ENCODE data around the gene KCTD3. TPM values are rescaled to one million over a fixed set of nuclear protein-coding genes. Genes with fewer than 3 reads are reported as not detected.

The KCTD3 gene
- total and polyA plus RNA-seq, 2 donors (not counting 3 experiments of a cell fraction or from before 2014, with no cell fraction given) = 19.1 to 28.3 TPM

- Histone ChIP-seq H3K36me3 (ENCODE audit: control insufficient read depth in 2 of 2, extremely low read depth in 1 of 2, insufficient read depth in 2 of 2, low read length in 2 of 2) (no peaks in the 10 kb centered on the region), H3K4me3 (replicated peaks in 1 of 3; ENCODE audit: insufficient read depth in 1 of 3, low read depth in 1 of 3, low read length in 3 of 3) (no peak overlapping the region), H3K4me1 (ENCODE audit: control insufficient read depth, extremely low read depth, insufficient read depth, low read length) (no peaks in the 10 kb centered on the region), H3K4me2 (ENCODE audit: insufficient read depth, low read length) (no peak overlapping the region), H4K20me1 (replicated peaks; ENCODE audit: control insufficient read depth, extremely low read depth, insufficient read depth, low read length) (no peaks in the 10 kb centered on the region), H3K9ac (replicated peaks; ENCODE audit: extremely low read depth, insufficient read depth, low read length) (no peak overlapping the region), H3K9me1 (replicated peaks; ENCODE audit: control insufficient read depth, extremely low read depth, insufficient read depth, low read length) (no peaks in the 10 kb centered on the region), H3K9me3 (replicated peaks; ENCODE audit: control insufficient read depth, insufficient read depth, low read length) (no peaks in the 10 kb centered on the region), H3K79me2 (ENCODE audit: control insufficient read depth, insufficient read depth, low read length) (no peaks in the 10 kb centered on the region), H3K27me3 (ENCODE audit: control insufficient read depth in 2 of 2, insufficient read depth in 2 of 2, low read length in 2 of 2) (peaks cover 0 to 4% of the 10 kb centered on the region in 2 experiments), H3K27ac (ENCODE audit: insufficient read depth, low read depth, low read length) (no peak overlapping the region), H2AFZ (ENCODE audit: low read depth, low read length) (no peak overlapping the region)
- dilution Hi-C loops (cut with MboI; ENCODE audit: extremely low pct_ligation_motif_present, low sequenced_read_pairs) (no loop called here), intact Hi-C loops (cut with micrococcal nuclease) (loop anchor here (5.0 kb wide), 2 partner anchors 1197 to 1302 kb away; no protein-coding TSS in a partner anchor)
- no peak for TF ChIP-seq MYC (IDR thresholded peaks at IDR 0.05; ENCODE audit: low read depth, low read length)
- TF ChIP-seq POLR2A (IDR thresholded peaks at IDR 0.05; ENCODE audit: low read depth, low read length) = no peak
- no peak for TF ChIP-seq MAX (IDR thresholded peaks at IDR 0.05; ENCODE audit: insufficient read depth, insufficient read length)
- no peak for TF ChIP-seq JUN (IDR thresholded peaks at IDR 0.05; ENCODE audit: borderline replicate concordance, insufficient read depth, insufficient read length, low read depth)
- no peak for TF ChIP-seq POLR2AphosphoS5 (IDR thresholded peaks at IDR 0.05; ENCODE audit: insufficient read depth, low read depth, low read length)
- TF ChIP-seq EZH2 (IDR thresholded peaks at IDR 0.05; ENCODE audit: borderline replicate concordance, low read depth, low read length, severe bottlenecking) = no peak
- TF ChIP-seq CTCF (IDR thresholded peaks at IDR 0.05; ENCODE audit: extremely low read depth in 1 of 2, insufficient read depth in 1 of 2, low read depth in 1 of 2, low read length in 2 of 2) = no peak
- TF ChIP-seq FOS (IDR thresholded peaks at IDR 0.05; ENCODE audit: borderline replicate concordance, insufficient read depth, low read length) = no peak
- no peak for TF ChIP-seq GATA2 (IDR thresholded peaks at IDR 0.05; ENCODE audit: insufficient read depth, insufficient read length, low read depth, low read length)
- ChIA-PET CTCF (interaction anchor here (1.0 to 1.4 kb wide), 3 partner anchors 77 to 902 kb away, joined by 3 to 5 read pairs (median 3); no protein-coding TSS in a partner anchor), POLR2A (no interaction called here)
- DNase-seq (ENCODE audit: low read depth, low spot score) (no peak), FAIRE-seq (no peak)
- no TSS peak for BruUV-seq (replicated peaks)
These were observed 38.0 kb upstream of the KCTD3 start for GRCh38 chr1:215529111-215529510.
